ENCODE results near the gene PDGFD. TPM values are rescaled to one million over a fixed set of nuclear protein-coding genes. Genes with fewer than 3 reads are reported as not detected.

The PDGFD gene
- total RNA-seq, 4 donors from 2014 or later, result 26.0 to 72.4 (median 29.6) TPM

DNA sequence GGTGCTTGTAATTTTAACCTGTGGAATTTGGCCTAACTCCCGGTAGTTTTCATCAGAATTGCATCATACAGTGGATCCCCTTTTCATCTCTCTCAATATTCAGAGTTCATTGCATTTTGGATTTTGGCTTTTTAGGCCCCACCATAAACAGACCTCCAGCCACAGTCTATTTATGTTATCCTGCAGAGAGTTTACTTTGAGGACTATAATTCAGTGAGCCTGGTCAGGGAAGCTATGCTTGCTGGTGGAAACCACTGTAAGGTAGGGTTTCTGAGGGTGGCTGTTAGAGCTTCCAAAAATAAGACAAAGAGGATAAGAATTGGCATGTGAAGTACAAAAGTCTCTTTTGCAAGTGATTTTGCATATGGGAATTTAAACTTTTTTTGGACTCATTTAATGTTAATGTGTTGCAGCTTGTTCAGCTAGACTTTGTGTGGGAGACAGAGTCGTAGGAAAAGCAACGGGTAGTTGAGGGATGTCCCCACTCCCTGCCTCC is 162.3 kb downstream of the PDGFD start:
- Histone ChIP-seq H3K27me3 (no peaks in the 10 kb centered on the region), H3K4me3 (no peak overlapping the region), H3K9me3 (no peaks in the 10 kb centered on the region), H3K36me3 (no peaks in the 10 kb centered on the region), H3K27ac (no peak overlapping the region), H3K4me1 (no peaks in the 10 kb centered on the region)
- no peak for DNase-seq (ENCODE audit: low spot score in 2 of 2)
- WGBS, 2 donors, result 57 to 69% methylated on average over 3 of the region's 3 CpGs
- TF ChIP-seq POLR2A (IDR thresholded peaks at IDR 0.05), result no peak

DNA sequence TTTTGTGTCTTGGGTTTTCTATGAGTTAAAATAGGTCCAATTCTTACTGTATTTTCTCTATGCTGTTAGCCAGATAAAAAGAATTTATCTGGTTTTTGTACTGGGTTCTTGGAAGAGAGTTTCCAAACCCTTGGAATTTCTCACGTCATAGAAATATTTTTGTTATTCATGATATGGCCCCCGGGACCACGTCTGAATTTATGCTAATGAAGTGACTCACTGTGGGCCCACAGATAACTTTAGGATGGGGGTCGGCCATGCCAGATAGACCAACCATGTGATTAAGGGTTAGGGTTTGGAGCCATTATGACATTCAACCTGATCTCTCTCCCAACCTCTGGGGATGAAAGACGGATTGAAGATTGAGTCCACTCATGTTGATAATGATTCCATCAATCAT is 163.1 kb downstream of the PDGFD start:
- Histone ChIP-seq H3K9me3 (no peaks in the 10 kb centered on the region), H3K27ac (no peak overlapping the region), H3K4me3 (no peak overlapping the region), H3K36me3 (no peaks in the 10 kb centered on the region), H3K27me3 (no peaks in the 10 kb centered on the region), H3K4me1 (no peaks in the 10 kb centered on the region)
- no peak for DNase-seq (ENCODE audit: low spot score in 2 of 2)
- 40% methylated on average over 5 of the region's 5 CpGs for WGBS, 2 donors
- TF ChIP-seq, protein P1, sequence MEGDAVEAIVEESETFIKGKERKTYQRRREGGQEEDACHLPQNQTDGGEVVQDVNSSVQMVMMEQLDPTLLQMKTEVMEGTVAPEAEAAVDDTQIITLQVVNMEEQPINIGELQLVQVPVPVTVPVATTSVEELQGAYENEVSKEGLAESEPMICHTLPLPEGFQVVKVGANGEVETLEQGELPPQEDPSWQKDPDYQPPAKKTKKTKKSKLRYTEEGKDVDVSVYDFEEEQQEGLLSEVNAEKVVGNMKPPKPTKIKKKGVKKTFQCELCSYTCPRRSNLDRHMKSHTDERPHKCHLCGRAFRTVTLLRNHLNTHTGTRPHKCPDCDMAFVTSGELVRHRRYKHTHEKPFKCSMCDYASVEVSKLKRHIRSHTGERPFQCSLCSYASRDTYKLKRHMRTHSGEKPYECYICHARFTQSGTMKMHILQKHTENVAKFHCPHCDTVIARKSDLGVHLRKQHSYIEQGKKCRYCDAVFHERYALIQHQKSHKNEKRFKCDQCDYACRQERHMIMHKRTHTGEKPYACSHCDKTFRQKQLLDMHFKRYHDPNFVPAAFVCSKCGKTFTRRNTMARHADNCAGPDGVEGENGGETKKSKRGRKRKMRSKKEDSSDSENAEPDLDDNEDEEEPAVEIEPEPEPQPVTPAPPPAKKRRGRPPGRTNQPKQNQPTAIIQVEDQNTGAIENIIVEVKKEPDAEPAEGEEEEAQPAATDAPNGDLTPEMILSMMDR (IDR thresholded peaks at IDR 0.05), result no peak
- TF ChIP-seq EP300 (IDR thresholded peaks at IDR 0.05) (no peak), POLR2A (IDR thresholded peaks at IDR 0.05) (no peak)

DNA sequence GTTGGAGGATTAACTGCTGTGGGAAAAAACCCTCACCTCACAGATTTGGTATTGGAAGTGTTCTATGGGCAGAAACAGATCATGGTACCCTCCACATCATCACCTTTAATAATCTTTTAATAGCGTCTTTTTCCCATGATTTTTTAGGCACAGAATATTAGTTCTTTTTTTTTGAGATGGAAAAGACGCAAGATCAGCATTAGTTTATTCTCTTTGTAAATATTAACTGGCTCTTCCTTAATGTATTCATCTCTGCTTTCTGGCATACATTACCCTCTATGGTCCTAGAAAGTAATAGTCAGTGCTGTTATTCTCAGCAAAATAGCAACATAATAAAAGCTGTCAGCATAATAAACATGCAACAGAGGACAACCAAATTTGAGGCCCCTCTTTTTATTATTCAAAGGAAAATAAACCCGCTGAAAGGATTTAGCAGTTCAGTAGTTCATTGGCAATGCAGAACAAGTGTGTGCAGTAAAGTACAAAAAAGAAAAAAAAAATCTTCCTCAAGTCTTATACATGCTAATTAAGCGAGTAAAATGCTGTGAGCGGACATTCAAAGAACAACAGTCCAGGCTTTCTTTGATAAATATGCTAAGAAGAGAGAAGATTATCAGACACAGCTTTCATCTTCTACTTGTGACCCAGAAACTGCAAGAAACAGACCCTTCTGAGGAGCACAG is 165.0 kb downstream of the PDGFD start:
- no peaks in the 10 kb centered on the region for H3K4me1 ChIP-seq
- H3K4me3 ChIP-seq, result no peak overlapping the region
- TF ChIP-seq POLR2A (IDR thresholded peaks at IDR 0.05), result no peak
- TF ChIP-seq, protein P1 (IDR thresholded peaks at IDR 0.05), result no peak
- TF ChIP-seq EP300 (IDR thresholded peaks at IDR 0.05), result no peak
- H3K9me3 ChIP-seq, result no peaks in the 10 kb centered on the region
- 83 to 86% methylated on average over 5 of the region's 5 CpGs for WGBS, 2 donors
- no peak overlapping the region for H3K27ac ChIP-seq
- no peak for DNase-seq (ENCODE audit: low spot score in 2 of 2)
- H3K36me3 ChIP-seq, result no peaks in the 10 kb centered on the region
- H3K27me3 ChIP-seq, result no peaks in the 10 kb centered on the region

DNA sequence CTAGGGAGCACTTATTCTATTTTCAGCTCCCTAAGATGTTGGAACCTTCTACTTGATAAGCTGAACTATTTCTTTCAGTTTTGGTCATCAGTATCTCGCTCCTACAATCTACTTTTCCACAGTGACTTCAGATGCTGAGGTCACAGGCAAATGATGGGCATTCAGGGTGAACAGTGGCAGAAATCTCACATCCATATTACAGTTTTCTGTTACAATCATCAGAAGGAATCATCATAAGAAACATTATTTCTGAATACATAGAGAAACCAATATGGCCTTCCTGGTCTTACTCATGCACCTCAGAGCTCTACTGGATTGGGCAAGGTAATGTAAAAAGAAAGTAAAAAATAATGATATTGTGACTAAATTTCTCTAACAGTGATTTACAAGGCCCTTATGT is 166.9 kb downstream of the PDGFD start:
- no peak overlapping the region for H3K27ac ChIP-seq
- H3K36me3 ChIP-seq, result no peaks in the 10 kb centered on the region
- 96 to 100% methylated on average over 1 of the region's 1 CpG for WGBS, 2 donors
- no peak for TF ChIP-seq EP300 (IDR thresholded peaks at IDR 0.05)
- no peak for TF ChIP-seq POLR2A (IDR thresholded peaks at IDR 0.05)
- TF ChIP-seq, protein P1 (IDR thresholded peaks at IDR 0.05), result no peak
- H3K9me3 ChIP-seq, result no peaks in the 10 kb centered on the region
- H3K4me3 ChIP-seq, result no peak overlapping the region
- DNase-seq (ENCODE audit: low spot score in 2 of 2), result no peak
- H3K27me3 ChIP-seq, result no peaks in the 10 kb centered on the region
- no peaks in the 10 kb centered on the region for H3K4me1 ChIP-seq

DNA sequence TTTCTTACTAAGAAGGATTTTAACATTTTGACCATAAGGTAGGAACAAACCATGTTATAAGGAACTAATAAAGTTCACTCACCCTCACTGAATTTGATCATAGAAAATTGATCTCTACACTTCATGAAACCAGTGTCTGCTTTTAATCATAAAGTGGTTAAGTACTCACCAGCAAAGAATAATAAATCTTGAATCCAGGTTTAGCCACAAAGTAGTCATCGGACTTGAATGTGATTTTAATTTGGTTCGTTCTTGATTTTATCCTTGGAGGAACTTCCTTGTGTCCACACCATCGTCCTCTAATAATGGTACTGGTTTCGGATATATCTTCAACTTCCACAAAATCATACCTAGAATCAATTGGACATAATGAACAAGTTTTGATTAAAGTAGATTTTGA is 168.1 kb downstream of the PDGFD start:
- H3K36me3 ChIP-seq, result no peaks in the 10 kb centered on the region
- H3K4me1 ChIP-seq, result no peaks in the 10 kb centered on the region
- no peak for DNase-seq (ENCODE audit: low spot score in 2 of 2)
- TF ChIP-seq POLR2A (IDR thresholded peaks at IDR 0.05), result no peak
- TF ChIP-seq EP300 (IDR thresholded peaks at IDR 0.05), result no peak
- TF ChIP-seq, protein P1 (IDR thresholded peaks at IDR 0.05), result no peak
- H3K9me3 ChIP-seq, result no peaks in the 10 kb centered on the region
- WGBS, 2 donors, result 87 to 91% methylated on average over 4 of the region's 4 CpGs
- H3K27me3 ChIP-seq, result no peaks in the 10 kb centered on the region
- no peak overlapping the region for H3K27ac ChIP-seq
- H3K4me3 ChIP-seq, result no peak overlapping the region

Data from tibial nerve (tissue), 4 donors.